Tibial nerve (tissue), 4 donors: ENCODE data around the gene KAZN. TPM values are rescaled to one million over a fixed set of nuclear protein-coding genes. Genes with fewer than 3 reads are reported as not detected.

Experiments used
- DNase-seq, 2 donors: peaks; one replicate each; pipeline ENCODE4 v3.0.0-alpha.2; 2019; ENCODE audit warnings: low spot score in 2 of 2
- H3K27ac ChIP-seq, 4 donors: fragments of 200-600 bp; sonication (generic) in 3 of 4; one replicate each; pipeline ENCODE4 v1.5.1; 2017 to 2019; ENCODE audit warnings: mild to moderate bottlenecking in 1 of 4
- H3K27me3 ChIP-seq, 2 donors: fragments of 200-600 bp; sonication (generic) in 1 of 2; one replicate each; pipeline versions ENCODE4 v1.5.1 to v1.6.0; 2017 to 2019
- H3K36me3 ChIP-seq, 3 donors: fragments of 200-600 bp; sonication (generic); one replicate each; pipeline ENCODE4 v1.5.1; 2018 to 2019
- H3K4me1 ChIP-seq, 4 donors: fragments of 200-600 bp; sonication (generic) in 3 of 4; one replicate each; pipeline ENCODE4 v1.5.1; 2017 to 2019
- H3K4me3 ChIP-seq, 4 donors: fragments of 200-600 bp; sonication (generic) in 3 of 4; one replicate each; pipeline ENCODE4 v1.5.1; 2017 to 2019; ENCODE audit warnings: mild to moderate bottlenecking in 1 of 4, moderate library complexity in 1 of 4
- H3K9me3 ChIP-seq, 4 donors: fragments of 200-600 bp; sonication (generic) in 3 of 4; one replicate each; pipeline ENCODE4 v1.5.1; 2017 to 2019
- EP300 ChIP-seq, 2 donors: sonication (generic); formaldehyde crosslinking; IDR thresholded peaks; one replicate each; pipeline ENCODE4 v1.6.1; 2017; ENCODE audit warnings: antibody characterized with exemption in 2 of 2, mild to moderate bottlenecking in 1 of 2
- POLR2A ChIP-seq, 2 donors: fragments of 450-650 bp; IDR thresholded peaks; one replicate each; pipeline ENCODE4 v1.6.1; 2017; ENCODE audit warnings: antibody characterized with exemption in 2 of 2, mild to moderate bottlenecking in 2 of 2, moderate library complexity in 2 of 2
- WGBS, 2 donors: methylation state at CpG; one replicate each; pipeline ENCODE4 v1.1.5; 2018; 5-methylcytosine and 5-hydroxymethylcytosine counted together
- total RNA-seq, 4 donors: library from RNA; depleted of rRNA; stranded (reverse); fragments of >200 nt; gene quantifications; one replicate each; pipeline ENCODE4 v1.1.0, GENCODE V29; 2016
- TF ChIP-seq, protein P1 (sequence below), 5 experiments: fragments of 200-600 bp in 3 of 5; fragments of 450-650 bp in 2 of 5; sonication (generic) in 3 of 5; IDR thresholded peaks; one replicate each; pipeline ENCODE4 v1.5.1; 2016 to 2019; ENCODE audit warnings: antibody characterized with exemption in 5 of 5, mild to moderate bottlenecking in 3 of 5, moderate library complexity in 2 of 5

KAZN gene
- total RNA-seq, 4 donors from 2014 or later, result 16.0 to 29.2 (median 22.2) TPM

DNA sequence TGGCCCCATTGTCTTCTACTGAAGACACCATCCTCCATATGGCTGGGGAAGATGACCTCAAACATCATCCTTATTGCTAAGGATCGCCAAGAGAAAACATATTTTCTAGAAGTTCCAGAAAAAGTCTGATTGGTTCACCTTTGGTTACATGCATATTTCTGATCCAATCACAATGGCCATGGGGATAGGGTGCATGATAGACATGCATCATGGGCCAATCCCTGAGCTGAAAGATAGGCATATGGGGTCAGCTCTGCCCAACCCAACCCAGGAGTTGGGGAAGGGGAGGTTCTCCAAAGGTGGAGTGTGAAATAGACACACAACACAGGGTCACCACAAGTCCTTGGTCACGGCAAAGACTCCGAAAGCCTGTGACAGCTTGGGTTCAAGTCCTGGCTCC is 278.7 kb downstream of the KAZN start:
- 95 to 100% methylated on average over 3 of the region's 3 CpGs for WGBS, 2 donors
- Histone ChIP-seq H3K9me3 (no peaks in the 10 kb centered on the region), H3K4me3 (no peak overlapping the region), H3K36me3 (no peaks in the 10 kb centered on the region), H3K27ac (no peak overlapping the region), H3K4me1 (no peaks in the 10 kb centered on the region), H3K27me3 (no peaks in the 10 kb centered on the region)
- no peak for DNase-seq
- no peak for TF ChIP-seq EP300 (IDR thresholded peaks at IDR 0.05)
- TF ChIP-seq POLR2A (IDR thresholded peaks at IDR 0.05), result no peak
- TF ChIP-seq, protein P1, sequence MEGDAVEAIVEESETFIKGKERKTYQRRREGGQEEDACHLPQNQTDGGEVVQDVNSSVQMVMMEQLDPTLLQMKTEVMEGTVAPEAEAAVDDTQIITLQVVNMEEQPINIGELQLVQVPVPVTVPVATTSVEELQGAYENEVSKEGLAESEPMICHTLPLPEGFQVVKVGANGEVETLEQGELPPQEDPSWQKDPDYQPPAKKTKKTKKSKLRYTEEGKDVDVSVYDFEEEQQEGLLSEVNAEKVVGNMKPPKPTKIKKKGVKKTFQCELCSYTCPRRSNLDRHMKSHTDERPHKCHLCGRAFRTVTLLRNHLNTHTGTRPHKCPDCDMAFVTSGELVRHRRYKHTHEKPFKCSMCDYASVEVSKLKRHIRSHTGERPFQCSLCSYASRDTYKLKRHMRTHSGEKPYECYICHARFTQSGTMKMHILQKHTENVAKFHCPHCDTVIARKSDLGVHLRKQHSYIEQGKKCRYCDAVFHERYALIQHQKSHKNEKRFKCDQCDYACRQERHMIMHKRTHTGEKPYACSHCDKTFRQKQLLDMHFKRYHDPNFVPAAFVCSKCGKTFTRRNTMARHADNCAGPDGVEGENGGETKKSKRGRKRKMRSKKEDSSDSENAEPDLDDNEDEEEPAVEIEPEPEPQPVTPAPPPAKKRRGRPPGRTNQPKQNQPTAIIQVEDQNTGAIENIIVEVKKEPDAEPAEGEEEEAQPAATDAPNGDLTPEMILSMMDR (IDR thresholded peaks at IDR 0.05), result no peak

DNA sequence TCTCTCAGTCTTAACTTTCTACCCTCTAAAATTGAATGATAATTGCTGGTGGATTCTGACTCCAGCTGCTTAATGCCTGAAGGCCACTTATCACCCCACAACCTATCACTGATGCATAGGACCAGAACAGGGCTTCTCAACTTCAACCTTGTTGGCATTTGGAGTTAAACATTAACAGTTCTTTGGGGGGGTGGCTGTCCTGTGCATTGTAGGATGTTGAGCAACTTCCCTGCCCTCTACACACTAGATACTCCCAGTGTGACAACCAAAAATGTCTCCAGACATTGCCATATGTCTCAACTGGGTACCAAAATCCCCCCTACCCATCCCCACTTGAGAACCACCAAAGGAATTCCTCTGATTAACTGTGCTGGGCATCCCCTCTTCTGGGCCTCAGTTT is 279.6 kb downstream of the KAZN start:
- H3K27ac ChIP-seq, result no peak overlapping the region
- H3K4me1 ChIP-seq, result no peaks in the 10 kb centered on the region
- no peak for TF ChIP-seq POLR2A (IDR thresholded peaks at IDR 0.05)
- TF ChIP-seq, protein P1 (IDR thresholded peaks at IDR 0.05), result no peak
- no peak for TF ChIP-seq EP300 (IDR thresholded peaks at IDR 0.05)
- no peaks in the 10 kb centered on the region for H3K27me3 ChIP-seq
- no peaks in the 10 kb centered on the region for H3K36me3 ChIP-seq
- no peak for DNase-seq
- H3K9me3 ChIP-seq, result no peaks in the 10 kb centered on the region
- H3K4me3 ChIP-seq, result no peak overlapping the region

DNA sequence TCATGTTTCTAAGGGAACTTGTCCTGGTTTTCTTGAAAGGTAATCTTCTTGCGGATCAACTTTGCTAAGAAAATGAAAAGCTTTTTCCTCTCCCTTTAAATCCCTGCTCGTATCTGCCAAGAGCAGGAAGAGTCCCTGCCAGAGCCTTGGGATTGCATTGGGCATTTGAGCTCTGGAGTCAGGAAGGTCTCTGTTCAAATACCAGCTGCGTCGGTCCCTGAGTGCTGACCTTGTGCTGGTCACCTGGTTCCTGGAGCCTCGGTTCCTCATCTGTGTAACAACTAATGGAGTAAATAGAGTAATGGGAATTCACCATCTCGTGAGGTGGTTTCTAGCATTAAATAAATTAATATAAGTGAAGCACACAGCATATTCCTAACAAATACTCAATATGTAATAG is 280.5 kb downstream of the KAZN start:
- H3K36me3 ChIP-seq, result no peaks in the 10 kb centered on the region
- H3K9me3 ChIP-seq, result no peaks in the 10 kb centered on the region
- no peak overlapping the region for H3K4me3 ChIP-seq
- H3K27ac ChIP-seq, result no peak overlapping the region
- no peaks in the 10 kb centered on the region for H3K4me1 ChIP-seq
- no peaks in the 10 kb centered on the region for H3K27me3 ChIP-seq
- no peak for DNase-seq
- TF ChIP-seq EP300 (IDR thresholded peaks at IDR 0.05), result no peak
- TF ChIP-seq, protein P1 (IDR thresholded peaks at IDR 0.05), result no peak
- TF ChIP-seq POLR2A (IDR thresholded peaks at IDR 0.05), result no peak
- 81 to 87% methylated on average over 6 of the region's 6 CpGs for WGBS, 2 donors

DNA sequence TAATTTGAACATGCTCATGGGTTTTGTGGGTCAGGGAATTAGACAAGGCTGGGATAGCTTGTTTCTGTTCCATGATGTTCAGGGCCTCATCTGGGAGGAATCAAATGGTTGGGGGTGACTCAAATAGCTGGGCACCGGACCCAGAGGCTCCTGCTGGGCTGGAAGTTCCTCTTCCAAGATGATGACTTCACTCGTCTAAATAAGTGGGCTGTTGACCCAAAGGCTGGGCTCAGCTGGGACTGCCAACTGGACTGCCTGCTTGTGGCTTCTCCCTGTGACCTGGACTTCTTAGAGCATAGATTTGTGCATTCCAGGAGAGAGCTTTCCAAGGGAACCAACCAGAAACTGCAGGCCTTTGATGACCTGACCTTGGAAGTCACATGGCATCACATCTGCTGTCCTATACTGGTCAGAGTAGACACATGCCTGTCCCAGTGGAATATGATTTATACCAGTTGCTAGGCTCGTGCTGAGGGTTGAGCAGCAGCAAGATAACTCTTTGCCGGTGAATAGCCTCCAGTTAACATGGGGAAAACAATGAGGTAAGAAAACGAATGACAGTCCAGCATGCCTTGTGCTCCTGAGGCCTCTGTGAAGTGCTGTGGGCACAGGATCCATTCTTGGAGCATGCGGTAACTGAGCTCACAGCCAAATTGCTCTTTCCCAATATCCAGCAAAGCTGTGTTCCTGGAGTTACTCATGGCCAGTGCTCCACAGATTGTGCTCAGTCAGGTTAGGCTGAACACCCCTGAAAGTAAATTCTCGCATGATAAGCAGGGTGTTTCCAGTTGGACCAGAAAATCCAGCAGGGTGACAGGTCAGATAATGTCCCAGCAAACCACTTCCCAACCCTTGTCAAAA is 282.2 kb downstream of the KAZN start:
- H3K4me3 ChIP-seq, result no peak overlapping the region
- 70 to 72% methylated on average over 7 of the region's 7 CpGs for whole genome bisulfite sequencing, 2 donors
- no peak for DNase-seq
- H3K27ac ChIP-seq, result no peak overlapping the region
- no peaks in the 10 kb centered on the region for H3K4me1 ChIP-seq
- H3K9me3 ChIP-seq, result no peaks in the 10 kb centered on the region
- TF ChIP-seq EP300 (IDR thresholded peaks at IDR 0.05), result no peak
- TF ChIP-seq, protein P1 (IDR thresholded peaks at IDR 0.05), result no peak
- no peak for TF ChIP-seq POLR2A (IDR thresholded peaks at IDR 0.05)
- no peaks in the 10 kb centered on the region for H3K36me3 ChIP-seq
- H3K27me3 ChIP-seq, result no peaks in the 10 kb centered on the region

DNA sequence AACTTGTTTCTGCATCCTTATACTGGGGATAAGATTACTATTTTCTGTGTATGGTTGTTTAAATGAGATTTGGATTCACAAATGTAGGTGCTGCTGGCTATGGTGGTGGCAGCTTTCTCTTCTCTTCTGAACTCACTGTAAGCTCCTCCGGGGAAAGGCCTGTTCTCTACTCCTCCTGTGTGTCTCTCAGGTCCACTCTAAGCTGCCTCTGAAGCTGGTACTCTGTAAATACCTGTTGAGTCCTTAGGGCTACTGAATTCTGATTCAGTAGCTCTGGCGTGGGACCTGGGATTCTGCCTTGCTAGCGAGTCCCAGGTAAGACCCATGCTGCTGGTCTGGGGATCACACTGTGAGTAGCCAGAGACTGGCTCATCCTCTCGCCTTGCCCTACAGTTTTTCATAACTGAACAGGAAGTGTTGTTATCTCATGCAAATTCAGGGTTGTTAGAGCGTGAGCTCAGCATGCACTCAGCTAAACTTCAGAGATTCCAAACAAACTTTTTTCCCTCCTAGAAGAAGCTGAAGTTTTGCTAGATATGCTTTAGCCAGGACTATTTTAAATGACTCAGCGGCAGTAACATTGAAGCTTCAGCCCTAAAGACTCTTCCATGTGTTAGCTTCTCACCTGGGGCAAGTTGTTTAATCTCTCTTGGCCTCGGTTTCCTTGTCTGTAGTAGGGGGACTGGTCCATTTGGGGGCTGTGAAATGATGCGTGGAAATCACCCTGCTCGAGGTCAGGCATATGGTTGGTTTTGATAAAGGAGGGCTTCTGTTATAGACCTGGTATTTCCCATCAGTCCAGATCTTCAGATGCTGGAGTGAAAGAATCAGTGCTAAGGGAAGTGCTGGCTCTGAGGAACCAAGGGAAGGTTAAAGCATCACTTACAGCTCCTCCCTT is 283.5 kb downstream of the KAZN start:
- Histone ChIP-seq H3K4me1 (no peaks in the 10 kb centered on the region), H3K27ac (no peak overlapping the region), H3K27me3 (no peaks in the 10 kb centered on the region), H3K4me3 (no peak overlapping the region), H3K9me3 (no peaks in the 10 kb centered on the region), H3K36me3 (no peaks in the 10 kb centered on the region)
- WGBS, 2 donors, result 78 to 83% methylated on average over 9 of the region's 9 CpGs
- no peak for DNase-seq
- TF ChIP-seq, protein P1 (IDR thresholded peaks at IDR 0.05), result no peak
- TF ChIP-seq EP300 (IDR thresholded peaks at IDR 0.05), result no peak
- TF ChIP-seq POLR2A (IDR thresholded peaks at IDR 0.05), result no peak
